Loucy (cell line): ENCODE measurements around the gene ASTN2.

ENCODE experiments used
- H2AFZ ChIP-seq: fragments of 200-600 bp; sonication (generic); 2 replicates; pipeline ENCODE4 v1.6.0; 2016; ENCODE audit warnings: antibody characterized with exemption, mild to moderate bottlenecking, low read length, moderate library complexity
- H3F3A ChIP-seq: fragments of 200-600 bp; 2 replicates; pipeline ENCODE4 v1.6.0; 2016; ENCODE audit warnings: antibody characterized with exemption, low read depth, mild to moderate bottlenecking
- H3K27me3 ChIP-seq: fragments of 200-600 bp; sonication (generic); 2 replicates; pipeline ENCODE4 v1.6.1; 2014; ENCODE audit warnings: low read length, mild to moderate bottlenecking; ENCODE audit not compliant: insufficient read depth, poor library complexity, severe bottlenecking
- H3K36me3 ChIP-seq: fragments of 200-600 bp; sonication (generic); 2 replicates; pipeline ENCODE4 v1.6.1; 2016; ENCODE audit warnings: low read length; ENCODE audit not compliant: insufficient read depth
- H3K4me1 ChIP-seq: fragments of 200-600 bp; sonication (generic); 2 replicates; pipeline ENCODE4 v1.5.1; 2014; ENCODE audit warnings: low read length, mild to moderate bottlenecking; ENCODE audit not compliant: insufficient read depth, poor library complexity, severe bottlenecking
- H3K4me2 ChIP-seq: fragments of 200-600 bp; sonication (generic); 2 replicates; pipeline ENCODE4 v1.6.0; 2014; ENCODE audit warnings: antibody characterized with exemption, low read length, low read depth, mild to moderate bottlenecking; ENCODE audit not compliant: poor library complexity, severe bottlenecking
- H3K4me3 ChIP-seq: fragments of 200-600 bp; sonication (generic); 2 replicates; pipeline ENCODE4 v1.5.1; 2014; ENCODE audit warnings: low read length, mild to moderate bottlenecking, mixed read lengths; ENCODE audit not compliant: poor library complexity, severe bottlenecking
- H3K79me2 ChIP-seq: fragments of 200-600 bp; sonication (generic); 2 replicates; pipeline ENCODE4 v1.6.1; 2014; ENCODE audit warnings: low read length; ENCODE audit not compliant: insufficient read depth
- H3K9ac ChIP-seq: fragments of 200-600 bp; sonication (generic); 2 replicates; pipeline ENCODE4 v1.6.0; 2014; ENCODE audit warnings: mild to moderate bottlenecking, low read depth, low read length, moderate library complexity; ENCODE audit not compliant: poor library complexity, severe bottlenecking
- H3K9me2 ChIP-seq: fragments of 200-600 bp; sonication (generic); replicated peaks from 2 replicates; pipeline ENCODE4 v1.6.1; 2016; ENCODE audit warnings: low read depth, low read length, mixed read lengths
- H3K9me3 ChIP-seq: fragments of 200-600 bp; sonication (generic); 2 replicates; pipeline ENCODE4 v1.6.1; 2014; ENCODE audit warnings: mild to moderate bottlenecking, antibody characterized with exemption, low read length, low read depth; ENCODE audit not compliant: insufficient read depth
- H4K20me1 ChIP-seq: fragments of 200-600 bp; sonication (generic); 2 replicates; pipeline ENCODE4 v1.6.0; 2014; ENCODE audit warnings: antibody characterized with exemption, low read length, mild to moderate bottlenecking; ENCODE audit not compliant: insufficient read depth, poor library complexity, severe bottlenecking
- CTCF ChIP-seq: fragments of 200-600 bp; sonication (generic); conservative IDR thresholded peaks from 2 replicates; pipeline ENCODE4 v1.5.1; 2014; ENCODE audit warnings: mild to moderate bottlenecking, antibody characterized with exemption, low read length
- EZH2phosphoT487 ChIP-seq: fragments of 200-600 bp; IDR thresholded peaks from 2 replicates; pipeline ENCODE4 v1.6.1; 2018; ENCODE audit warnings: antibody characterized with exemption, mild to moderate bottlenecking, moderate library complexity, borderline replicate concordance

The ASTN2 gene

GRCh38 chr9:116685166-116685565, 729.7 kb downstream of the ASTN2 start:
- Histone ChIP-seq H4K20me1 (no peaks in the 10 kb centered on the region), H3K9me2 (no peaks in the 10 kb centered on the region), H3K79me2 (peaks cover 19% of the 10 kb centered on the region), H3K36me3 (no peaks in the 10 kb centered on the region), H3K9me3 (peaks cover 3% of the 10 kb centered on the region; the same call in 1 of the 2 replicates), H2AFZ (no peak overlapping the region), H3K4me3 (no peak overlapping the region), H3F3A (no peaks in the 10 kb centered on the region), H3K9ac (no peak overlapping the region), H3K27me3 (no peaks in the 10 kb centered on the region), H3K4me2 (no peak overlapping the region), H3K4me1 (peaks cover 35% of the 10 kb centered on the region)
- TF ChIP-seq CTCF (no peak), EZH2phosphoT487 (no peak)

- Histone ChIP-seq H3K9ac (no peak overlapping the region), H3K36me3 (no peaks in the 10 kb centered on the region), H3K9me3 (peaks cover 3% of the 10 kb centered on the region; the same call in 1 of the 2 replicates), H2AFZ (no peak overlapping the region), H3K4me2 (no peak overlapping the region), H3F3A (no peaks in the 10 kb centered on the region), H3K9me2 (no peaks in the 10 kb centered on the region), H3K27me3 (no peaks in the 10 kb centered on the region), H3K4me1 (peaks cover 20% of the 10 kb centered on the region), H4K20me1 (no peaks in the 10 kb centered on the region), H3K79me2 (peaks cover 11% of the 10 kb centered on the region), H3K4me3 (no peak overlapping the region)
- TF ChIP-seq EZH2phosphoT487 (no peak), CTCF (no peak)
Measured at GRCh38 chr9:116683535-116683934, 731.3 kb downstream of the ASTN2 start.

- Histone ChIP-seq H3K9me2 (no peaks in the 10 kb centered on the region), H3K27me3 (no peaks in the 10 kb centered on the region), H3K4me1 (no peaks in the 10 kb centered on the region), H3K4me2 (no peak overlapping the region), H4K20me1 (no peaks in the 10 kb centered on the region), H3K4me3 (no peak overlapping the region), H3K9me3 (peaks cover 5% of the 10 kb centered on the region; the same call in 1 of the 2 replicates), H3K36me3 (no peaks in the 10 kb centered on the region), H2AFZ (no peak overlapping the region), H3K79me2 (no peaks in the 10 kb centered on the region), H3F3A (no peaks in the 10 kb centered on the region), H3K9ac (no peak overlapping the region)
- TF ChIP-seq EZH2phosphoT487 (no peak), CTCF (no peak)
Measured at GRCh38 chr9:116674210-116674980, 740.5 kb downstream of the ASTN2 start.
